HG02938 (cell line): ENCODE measurements around the gene RNASE7.

Experiments used
- ATAC-seq: cut with Tn5 transposase; IDR thresholded peaks from one replicate; pipeline ENCODE4 v1.9.1; 2021; ENCODE audit warnings: mild to moderate bottlenecking, moderate library complexity; ENCODE audit not compliant: unreplicated experiment

The RNASE7 gene

DNA sequence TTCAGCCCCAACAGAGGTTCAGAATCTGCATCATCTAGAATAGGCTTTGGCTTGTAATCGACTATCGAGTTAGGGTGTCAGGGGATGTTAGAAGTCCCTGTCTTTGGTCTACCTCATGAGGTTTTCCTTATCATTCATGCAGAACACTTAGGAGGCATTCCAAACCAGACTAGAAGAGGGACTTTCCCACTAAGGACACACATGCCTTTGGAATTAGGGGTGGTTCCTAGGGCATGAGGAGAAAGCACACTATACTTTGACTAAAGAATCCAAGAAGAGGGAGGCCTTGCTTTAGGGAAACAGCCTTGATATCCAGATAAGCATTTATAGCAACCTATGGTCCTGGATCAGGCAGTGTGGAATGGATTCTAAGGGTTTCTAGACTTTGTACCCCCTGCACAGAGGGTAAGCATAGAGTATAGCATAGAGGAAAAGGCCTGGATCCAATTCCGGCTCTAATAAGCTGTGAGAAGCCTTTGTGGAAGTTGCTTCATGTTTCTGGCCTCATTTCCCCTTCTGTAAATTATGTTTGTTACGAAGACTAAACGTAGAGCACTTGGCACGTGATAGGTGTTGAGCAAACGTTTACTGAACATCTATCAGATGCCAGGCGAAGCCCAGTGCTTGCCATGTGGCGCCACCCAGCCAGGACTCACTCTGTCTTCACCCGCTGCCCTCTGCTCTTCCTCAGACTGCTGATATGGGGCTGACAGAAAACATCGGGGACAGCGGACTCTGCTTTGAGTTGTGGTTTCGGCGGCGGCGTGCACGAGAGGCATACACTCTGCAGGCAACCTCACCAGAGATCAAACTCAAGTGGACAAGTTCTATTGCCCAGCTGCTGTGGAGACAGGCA lies 43.1 kb downstream of the RNASE7 start:
- no peak for ATAC-seq

DNA sequence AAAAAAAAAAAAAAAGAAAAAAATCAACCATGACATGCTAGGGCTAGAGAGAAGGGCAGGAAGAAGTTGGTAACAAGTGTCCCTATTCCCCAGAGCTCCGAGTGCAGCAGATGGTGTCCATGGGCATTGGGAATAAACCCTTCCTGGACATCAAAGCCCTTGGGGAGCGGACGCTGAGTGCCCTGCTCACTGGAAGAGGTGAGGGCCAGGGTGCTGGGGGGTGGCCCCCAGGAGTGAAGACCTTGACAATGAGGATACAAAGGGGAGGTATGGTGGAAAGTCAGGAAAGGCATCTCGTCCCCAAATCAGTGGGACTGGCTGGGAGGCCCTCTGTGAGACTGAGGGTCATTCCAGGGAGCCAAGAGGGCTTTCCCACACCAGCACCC lies 44.7 kb downstream of the RNASE7 start:
- no peak for ATAC-seq

DNA sequence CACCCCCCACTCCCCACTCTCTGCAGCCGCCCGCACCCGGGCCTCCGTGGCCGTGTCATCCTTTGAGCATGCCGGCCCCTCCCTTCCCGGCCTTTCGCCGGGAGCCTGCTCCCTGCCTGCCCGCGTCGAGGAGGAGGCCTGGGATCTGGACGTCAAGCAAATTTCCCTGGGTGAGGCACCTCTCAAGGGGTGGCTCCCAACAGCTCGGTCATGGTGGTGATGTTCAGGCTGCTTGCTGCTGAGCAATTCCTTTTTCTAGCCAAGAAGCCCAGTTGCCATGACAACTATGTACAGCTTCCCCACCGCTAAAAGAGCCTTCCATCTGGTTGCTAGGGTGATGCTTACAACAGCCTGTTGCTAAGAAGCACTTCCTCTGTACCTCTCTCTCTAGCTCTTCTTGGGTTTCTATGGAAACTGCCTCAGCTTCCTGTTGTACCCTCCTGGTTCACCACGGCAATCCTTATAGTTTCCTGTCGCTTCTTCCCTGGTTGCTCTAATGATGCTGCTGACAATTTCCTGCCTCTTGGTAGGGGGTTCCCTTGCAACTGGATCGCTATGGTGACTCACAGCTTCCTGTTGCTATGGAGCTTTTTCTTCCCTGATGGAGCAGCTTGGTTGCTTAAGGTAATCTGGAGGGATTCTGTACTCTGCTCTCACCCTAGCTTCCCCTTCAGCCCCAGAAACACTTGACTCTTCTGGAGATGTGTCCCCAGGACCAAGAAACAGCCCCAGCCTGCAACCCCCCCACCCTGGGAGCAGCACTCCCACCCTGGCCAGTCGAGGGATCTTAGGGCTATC lies 45.3 kb downstream of the RNASE7 start:
- peak; percentile 79 for ATAC-seq

- no peak for ATAC-seq
Observed at GRCh38 chr14:21088687-21089086, 46.5 kb downstream of the RNASE7 start.

DNA sequence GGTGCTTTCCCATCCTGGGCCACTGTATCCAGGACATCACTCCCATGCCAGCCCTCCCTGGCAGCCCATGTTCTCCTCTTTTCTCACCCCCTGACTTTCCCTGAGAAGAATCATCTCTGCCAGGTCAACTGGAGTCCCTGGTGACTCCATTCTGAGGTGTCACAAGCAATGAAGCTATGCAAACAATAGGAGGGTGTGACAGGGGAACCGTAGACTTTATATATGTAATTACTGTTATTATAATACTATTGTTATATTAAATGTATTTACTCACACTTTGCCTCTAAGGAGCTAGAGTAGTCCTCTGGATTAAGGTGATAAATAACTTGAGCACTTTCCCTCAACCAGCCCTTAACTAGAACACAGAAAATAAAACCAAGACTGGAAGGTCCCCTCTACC lies 47.1 kb downstream of the RNASE7 start:
- ATAC-seq, result no peak

GRCh38 chr14:21089877-21090193 lies 47.7 kb downstream of the RNASE7 start:
- ATAC-seq, result no peak

DNA sequence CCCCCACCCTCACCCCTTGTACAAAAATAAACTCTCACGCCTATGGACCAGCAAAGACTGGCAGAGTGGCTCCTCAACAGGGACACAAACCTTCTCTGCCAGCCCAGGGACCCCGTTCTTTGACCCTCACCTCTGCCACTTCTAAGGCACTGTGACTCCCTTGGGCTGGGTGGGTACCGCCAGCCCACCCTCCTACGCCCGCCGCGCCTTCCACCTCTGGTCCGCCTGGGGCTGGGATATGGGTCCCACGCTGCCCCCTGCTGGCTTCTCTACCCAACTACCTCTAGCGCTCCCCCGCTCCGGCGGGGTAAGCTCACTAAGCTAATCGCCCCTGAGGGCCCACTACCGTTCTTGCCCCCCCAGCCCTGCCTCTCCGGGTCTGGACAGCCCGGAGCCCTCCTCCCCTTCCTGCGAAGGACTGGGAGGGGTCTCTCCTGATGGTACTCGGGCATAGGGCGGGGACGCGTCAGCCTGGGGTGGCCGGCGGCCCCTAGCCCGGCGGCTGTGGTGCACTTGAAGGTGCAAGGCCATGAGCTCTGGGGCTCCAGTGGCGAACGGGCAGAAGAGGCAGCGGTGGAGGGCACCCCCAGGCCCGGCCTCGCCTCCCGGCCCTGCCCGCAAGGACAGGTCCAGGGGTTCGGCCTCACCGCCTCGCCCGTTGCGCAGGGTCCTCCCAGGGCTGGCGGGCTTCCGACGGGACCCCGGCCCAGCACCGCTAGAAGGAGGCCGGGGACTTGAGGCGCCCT lies 48.2 kb downstream of the RNASE7 start:
- no peak for ATAC-seq

- no peak for ATAC-seq
Observed at GRCh38 chr14:21090940-21091663, 48.9 kb downstream of the RNASE7 start.

DNA sequence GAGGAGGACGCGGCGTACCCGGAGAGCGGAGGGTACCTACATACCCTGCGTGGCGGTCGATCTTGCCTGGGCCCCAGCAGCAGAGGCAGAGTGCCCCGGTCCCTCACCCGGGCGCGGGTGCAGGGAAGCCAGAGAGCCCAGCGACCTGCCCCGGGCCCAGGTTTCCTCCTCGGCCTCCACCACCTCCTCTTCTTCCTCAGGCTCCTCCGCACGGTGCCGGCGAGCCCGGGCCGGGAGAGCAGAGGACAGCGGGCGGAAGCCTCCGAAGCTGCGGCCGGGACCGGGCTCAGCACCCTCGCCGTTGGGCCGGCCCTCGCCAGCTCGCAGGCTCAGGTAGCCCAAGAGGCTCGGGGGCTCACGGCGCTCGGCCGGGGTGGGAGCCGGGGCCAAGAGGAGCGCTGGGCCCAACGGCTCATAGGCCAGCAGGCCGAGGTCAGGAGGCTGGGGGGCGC lies 49.7 kb downstream of the RNASE7 start:
- ATAC-seq, result no peak

GRCh38 chr14:21092273-21093011 lies 50.3 kb downstream of the RNASE7 start:
- ATAC-seq, result peak; percentile 65

DNA sequence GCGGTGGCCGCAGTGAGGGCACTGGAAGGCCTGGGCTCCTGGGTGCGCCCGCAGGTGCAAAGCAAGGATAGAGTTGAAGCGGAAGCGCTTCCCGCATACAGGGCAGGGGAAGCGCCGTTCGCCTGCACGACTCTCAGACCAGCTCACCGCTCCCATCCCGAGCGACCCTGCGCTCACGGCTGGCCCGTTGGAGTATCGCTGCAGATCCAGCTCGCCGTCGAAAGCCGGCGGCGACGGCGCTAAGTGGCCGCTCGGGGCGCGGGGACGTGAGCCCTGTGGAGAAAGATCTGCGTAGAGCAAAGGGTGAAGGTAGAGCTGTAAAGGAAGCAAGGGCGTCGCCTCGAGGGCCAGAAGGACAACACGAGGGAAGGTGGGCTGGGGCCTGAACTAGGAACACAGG lies 50.9 kb downstream of the RNASE7 start:
- no peak for ATAC-seq
